ENCODE data around the gene CRACR2A. TPM values are rescaled to one million over a fixed set of nuclear protein-coding genes. Genes with fewer than 3 reads are reported as not detected.

Gene CRACR2A
- total RNA-seq, 1 donor, result 16.3 TPM

DNA sequence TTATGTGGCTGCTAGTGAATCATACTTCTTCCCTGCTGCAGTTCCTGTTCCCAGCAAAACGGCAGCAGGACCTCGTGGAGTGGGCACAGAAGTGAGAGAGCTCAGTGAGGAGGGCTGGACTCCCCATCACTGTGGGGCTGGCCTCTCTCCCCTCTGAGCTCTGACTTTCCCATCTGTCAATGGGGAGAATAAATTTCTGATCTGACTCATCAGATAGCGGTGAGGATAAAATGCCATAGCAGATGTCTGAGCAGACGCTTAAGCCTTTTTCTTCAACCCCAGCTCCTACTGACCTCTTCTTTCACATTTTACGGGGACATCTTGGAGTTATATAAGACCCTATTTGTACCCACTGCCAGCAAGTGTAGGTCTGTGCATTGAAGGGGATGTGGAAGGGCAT lies 116.6 kb downstream of the CRACR2A start:
- Histone ChIP-seq H3K9me3 (ENCODE audit: low read depth, low read length) (no peaks in the 10 kb centered on the region), H3K4me1 (ENCODE audit: insufficient read depth, low read length) (peaks cover 6% of the 10 kb centered on the region), H2AFZ (ENCODE audit: low read length) (no peak overlapping the region), H3K36me3 (ENCODE audit: insufficient read depth, low read length) (no peaks in the 10 kb centered on the region), H3K79me2 (ENCODE audit: insufficient read depth, low read length) (no peaks in the 10 kb centered on the region), H3K4me3 (ENCODE audit: insufficient read depth, low read length) (no peak overlapping the region), H4K20me1 (ENCODE audit: insufficient read depth, low read length) (no peaks in the 10 kb centered on the region), H3K4me2 (ENCODE audit: insufficient read depth, low read length) (no peak overlapping the region), H3K27me3 (ENCODE audit: insufficient read depth, low read length) (no peaks in the 10 kb centered on the region), H3K27ac (ENCODE audit: low read depth, low read length) (no peak overlapping the region)
- no peak for DNase-seq (ENCODE audit: insufficient read length, low spot score, missing footprints)
- TF ChIP-seq, protein P1, sequence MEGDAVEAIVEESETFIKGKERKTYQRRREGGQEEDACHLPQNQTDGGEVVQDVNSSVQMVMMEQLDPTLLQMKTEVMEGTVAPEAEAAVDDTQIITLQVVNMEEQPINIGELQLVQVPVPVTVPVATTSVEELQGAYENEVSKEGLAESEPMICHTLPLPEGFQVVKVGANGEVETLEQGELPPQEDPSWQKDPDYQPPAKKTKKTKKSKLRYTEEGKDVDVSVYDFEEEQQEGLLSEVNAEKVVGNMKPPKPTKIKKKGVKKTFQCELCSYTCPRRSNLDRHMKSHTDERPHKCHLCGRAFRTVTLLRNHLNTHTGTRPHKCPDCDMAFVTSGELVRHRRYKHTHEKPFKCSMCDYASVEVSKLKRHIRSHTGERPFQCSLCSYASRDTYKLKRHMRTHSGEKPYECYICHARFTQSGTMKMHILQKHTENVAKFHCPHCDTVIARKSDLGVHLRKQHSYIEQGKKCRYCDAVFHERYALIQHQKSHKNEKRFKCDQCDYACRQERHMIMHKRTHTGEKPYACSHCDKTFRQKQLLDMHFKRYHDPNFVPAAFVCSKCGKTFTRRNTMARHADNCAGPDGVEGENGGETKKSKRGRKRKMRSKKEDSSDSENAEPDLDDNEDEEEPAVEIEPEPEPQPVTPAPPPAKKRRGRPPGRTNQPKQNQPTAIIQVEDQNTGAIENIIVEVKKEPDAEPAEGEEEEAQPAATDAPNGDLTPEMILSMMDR (IDR thresholded peaks at IDR 0.05; ENCODE audit: extremely low read depth, low read depth, low read length), result no peak

DNA sequence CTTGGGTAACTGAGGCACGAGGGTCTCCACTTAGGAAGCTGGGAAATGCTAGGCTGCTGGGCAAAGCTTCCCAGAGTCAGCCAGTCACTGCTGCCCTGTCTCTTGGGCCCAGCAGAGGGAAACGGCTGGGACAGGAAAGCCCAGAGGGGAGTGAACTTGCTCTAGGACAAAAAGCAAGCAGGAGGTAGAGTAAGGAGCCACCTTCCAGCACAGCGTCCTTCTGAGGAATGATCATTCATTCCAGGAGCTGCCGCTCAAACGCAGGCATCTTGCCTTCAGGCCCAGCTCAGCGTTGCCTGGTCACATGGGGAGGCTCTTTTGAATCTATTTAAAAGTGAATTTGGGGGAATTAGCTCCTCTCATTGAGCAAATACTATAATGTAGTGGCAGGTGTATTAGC lies 118.6 kb downstream of the CRACR2A start:
- DNase-seq (ENCODE audit: insufficient read length, low spot score, missing footprints), result no peak
- Histone ChIP-seq H3K36me3 (ENCODE audit: insufficient read depth, low read length) (no peaks in the 10 kb centered on the region), H4K20me1 (ENCODE audit: insufficient read depth, low read length) (no peaks in the 10 kb centered on the region), H3K4me2 (ENCODE audit: insufficient read depth, low read length) (no peak overlapping the region), H3K27ac (ENCODE audit: low read depth, low read length) (no peak overlapping the region), H3K79me2 (ENCODE audit: insufficient read depth, low read length) (no peaks in the 10 kb centered on the region), H2AFZ (ENCODE audit: low read length) (no peak overlapping the region), H3K27me3 (ENCODE audit: insufficient read depth, low read length) (no peaks in the 10 kb centered on the region), H3K9me3 (ENCODE audit: low read depth, low read length) (no peaks in the 10 kb centered on the region), H3K4me1 (ENCODE audit: insufficient read depth, low read length) (peaks cover 4% of the 10 kb centered on the region), H3K4me3 (ENCODE audit: insufficient read depth, low read length) (no peak overlapping the region)
- TF ChIP-seq, protein P1 (IDR thresholded peaks at IDR 0.05; ENCODE audit: extremely low read depth, low read depth, low read length), result no peak

DNA sequence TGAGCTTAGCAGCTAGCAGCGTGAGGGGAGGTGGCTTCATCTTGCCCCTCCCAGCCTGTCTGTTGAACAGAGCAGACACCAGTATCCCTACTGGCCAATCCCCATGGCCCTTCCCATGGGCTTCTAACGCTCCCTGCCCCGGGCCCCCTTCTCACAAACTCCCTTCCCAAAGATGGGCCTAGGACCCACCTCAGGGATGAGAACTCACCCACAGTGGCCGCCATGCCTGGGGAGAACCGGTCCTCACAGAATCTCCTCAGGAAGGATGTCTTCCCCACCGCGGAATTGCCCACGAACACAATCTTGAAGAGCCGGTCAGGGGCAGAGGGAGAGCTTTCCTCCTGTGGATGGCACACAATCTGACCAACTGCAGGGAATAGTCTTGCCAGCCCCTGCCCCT lies 119.5 kb downstream of the CRACR2A start:
- peaks cover 4% of the 10 kb centered on the region for H3K4me1 ChIP-seq (ENCODE audit: insufficient read depth, low read length)
- H2AFZ ChIP-seq (ENCODE audit: low read length), result no peak overlapping the region
- no peaks in the 10 kb centered on the region for H3K79me2 ChIP-seq (ENCODE audit: insufficient read depth, low read length)
- H4K20me1 ChIP-seq (ENCODE audit: insufficient read depth, low read length), result no peaks in the 10 kb centered on the region
- H3K9me3 ChIP-seq (ENCODE audit: low read depth, low read length), result no peaks in the 10 kb centered on the region
- no peak overlapping the region for H3K4me2 ChIP-seq (ENCODE audit: insufficient read depth, low read length)
- TF ChIP-seq, protein P1 (IDR thresholded peaks at IDR 0.05; ENCODE audit: extremely low read depth, low read depth, low read length), result no peak
- H3K4me3 ChIP-seq (ENCODE audit: insufficient read depth, low read length), result no peak overlapping the region
- H3K27ac ChIP-seq (ENCODE audit: low read depth, low read length), result no peak overlapping the region
- no peaks in the 10 kb centered on the region for H3K27me3 ChIP-seq (ENCODE audit: insufficient read depth, low read length)
- H3K36me3 ChIP-seq (ENCODE audit: insufficient read depth, low read length), result no peaks in the 10 kb centered on the region
- DNase-seq (ENCODE audit: insufficient read length, low spot score, missing footprints), result no peak

DNA sequence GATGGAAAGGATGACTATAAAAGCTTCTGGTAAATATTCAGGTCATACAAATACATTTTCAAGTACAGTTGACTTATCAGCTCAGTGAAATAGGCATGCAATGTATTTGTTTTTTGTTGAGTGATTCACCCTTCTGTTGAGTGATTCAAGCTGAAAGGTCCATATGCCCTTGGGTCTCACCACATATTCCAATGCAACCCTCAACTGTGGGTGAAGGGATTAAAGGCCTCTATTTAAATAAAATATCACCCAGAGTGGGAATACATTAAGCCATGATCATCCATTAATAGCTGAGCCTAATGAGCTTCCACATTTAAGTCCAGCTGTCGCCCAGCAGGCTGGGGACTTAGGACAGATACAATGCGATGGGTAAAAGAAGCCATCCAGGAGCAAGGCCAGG lies 120.2 kb downstream of the CRACR2A start:
- TF ChIP-seq, protein P1 (IDR thresholded peaks at IDR 0.05; ENCODE audit: extremely low read depth, low read depth, low read length), result no peak
- H4K20me1 ChIP-seq (ENCODE audit: insufficient read depth, low read length), result no peaks in the 10 kb centered on the region
- no peaks in the 10 kb centered on the region for H3K27me3 ChIP-seq (ENCODE audit: insufficient read depth, low read length)
- H3K4me1 ChIP-seq (ENCODE audit: insufficient read depth, low read length), result peaks cover 4% of the 10 kb centered on the region
- H3K27ac ChIP-seq (ENCODE audit: low read depth, low read length), result no peak overlapping the region
- H2AFZ ChIP-seq (ENCODE audit: low read length), result no peak overlapping the region
- H3K4me2 ChIP-seq (ENCODE audit: insufficient read depth, low read length), result no peak overlapping the region
- H3K79me2 ChIP-seq (ENCODE audit: insufficient read depth, low read length), result no peaks in the 10 kb centered on the region
- no peaks in the 10 kb centered on the region for H3K36me3 ChIP-seq (ENCODE audit: insufficient read depth, low read length)
- peak; percentile 91 for DNase-seq (ENCODE audit: insufficient read length, low spot score, missing footprints)
- no peaks in the 10 kb centered on the region for H3K9me3 ChIP-seq (ENCODE audit: low read depth, low read length)
- H3K4me3 ChIP-seq (ENCODE audit: insufficient read depth, low read length), result no peak overlapping the region
